Stimulated activated CD4-positive, alpha-beta T cell treated with anti-CD3 and anti-CD28 coated beads, Interleukin-1b, Interleukin-23, amount 100 ng/mL, for 1 hour (primary cell): ENCODE data around the gene RSU1.
"Not testable (repeated sequence)": the region's sequence is repeated elsewhere in the genome, so short reads cannot be mapped to it uniquely, and the experiment has no call there.

ENCODE experiments used
- DNase-seq, 2 donors: peaks; one replicate each; pipeline ENCODE4 v3.0.0-alpha.2; 2020; ENCODE audit warnings: low read depth in 2 of 2

The RSU1 gene

DNA sequence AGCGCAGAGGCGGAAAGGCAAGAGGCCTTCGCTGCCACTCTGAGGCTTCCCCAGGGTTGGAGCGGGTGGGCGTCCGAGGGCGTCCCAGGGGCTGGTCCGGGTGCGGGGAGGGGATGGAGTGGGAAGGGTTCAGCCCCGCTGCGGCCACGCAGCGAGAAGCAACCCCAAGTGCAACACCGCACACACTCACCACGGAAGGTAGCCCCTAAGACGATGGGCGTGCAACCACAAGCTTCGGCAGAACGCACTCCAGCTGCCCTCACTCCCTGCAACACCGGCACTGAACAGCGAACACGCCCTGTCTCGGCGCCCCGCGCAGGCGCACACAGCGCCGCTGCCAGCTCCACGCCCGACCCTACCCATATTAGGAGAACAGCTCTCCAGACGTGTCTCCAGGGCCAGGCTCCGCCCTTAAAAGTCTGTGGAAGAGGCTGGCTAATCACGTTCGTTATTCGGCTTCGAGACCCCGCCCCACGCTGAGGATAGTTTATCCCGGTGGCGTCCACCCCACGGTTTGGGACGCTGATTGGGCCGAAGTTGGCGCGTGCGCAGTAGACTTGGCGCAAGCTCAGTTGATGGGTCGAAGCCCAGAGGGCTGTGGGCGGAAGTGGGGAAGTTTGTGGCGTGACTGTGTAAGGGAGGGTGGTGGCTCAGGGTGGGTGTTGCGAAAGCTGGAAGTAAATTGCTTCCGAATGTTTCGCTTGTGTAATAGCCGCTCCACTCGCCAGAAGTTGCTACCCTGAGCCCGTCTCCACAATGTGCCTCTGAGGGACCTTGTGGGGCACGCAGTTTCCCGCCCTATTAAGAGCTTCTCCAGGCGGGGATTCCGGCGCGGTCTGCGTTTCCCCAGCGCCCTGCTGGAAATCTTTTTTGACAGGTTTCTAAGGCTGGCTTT lies at the start of gene RSU1:
TSS of gene RSU1 (minus strand) at position 300 of the 895 bp plus-strand sequence. CDS start 343 bp downstream, outside the sequence.
- peak; percentile 98 to 99 for DNase-seq

DNA sequence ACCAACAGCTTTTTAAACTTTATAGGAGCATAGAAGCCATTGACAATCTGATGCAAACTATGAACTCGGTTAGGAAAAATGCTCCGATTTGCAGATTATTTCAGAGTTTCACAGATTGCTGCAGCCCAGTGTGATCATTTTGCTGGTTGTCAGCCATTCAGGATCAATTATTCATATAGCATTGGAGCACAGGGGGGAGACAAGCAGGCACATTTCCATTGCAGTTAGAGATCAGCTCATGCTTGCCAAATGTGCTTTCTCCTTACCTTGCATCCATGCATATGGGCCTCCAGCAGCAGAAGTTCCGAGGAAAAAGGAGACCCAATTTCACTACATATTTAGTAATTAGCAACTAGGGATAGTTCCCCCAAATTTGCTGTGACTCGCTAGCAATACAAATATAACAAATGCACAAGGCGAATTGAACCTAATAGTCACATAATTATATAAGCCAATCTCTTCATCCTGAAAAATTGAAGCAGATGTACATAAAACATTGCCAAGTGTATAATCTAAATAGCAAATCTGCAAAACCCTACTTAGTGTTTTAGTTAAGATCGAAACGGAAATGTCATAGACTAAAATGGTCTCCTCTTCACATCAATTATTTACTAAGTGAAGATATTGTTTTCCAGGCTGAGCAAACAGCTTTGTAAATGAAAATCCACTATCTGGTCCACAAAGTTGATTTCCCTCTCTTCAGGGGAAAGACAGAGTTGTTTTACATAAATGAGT lies 49.5 kb upstream of the RSU1 start:
- no peak for DNase-seq

DNA sequence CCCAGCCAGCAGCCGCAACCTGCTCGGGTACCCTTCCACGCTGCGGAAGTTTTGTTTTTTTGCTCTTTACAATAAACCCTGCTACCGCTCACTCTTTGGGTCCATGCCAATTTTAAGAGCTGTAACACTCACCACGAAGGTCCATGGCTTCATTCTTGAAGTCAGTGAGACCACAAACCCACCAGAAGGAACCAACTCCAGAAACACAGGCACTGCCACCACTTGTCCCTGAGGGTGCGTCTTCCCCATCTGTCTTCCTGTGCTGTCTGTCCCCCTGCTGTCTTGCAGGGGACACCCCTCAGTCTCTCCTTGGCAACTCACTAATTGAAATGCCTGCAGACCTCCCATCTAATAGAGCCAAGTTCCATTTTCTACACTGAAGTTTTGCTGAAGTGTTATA lies 48.5 kb upstream of the RSU1 start:
- DNase-seq, result no peak

DNA sequence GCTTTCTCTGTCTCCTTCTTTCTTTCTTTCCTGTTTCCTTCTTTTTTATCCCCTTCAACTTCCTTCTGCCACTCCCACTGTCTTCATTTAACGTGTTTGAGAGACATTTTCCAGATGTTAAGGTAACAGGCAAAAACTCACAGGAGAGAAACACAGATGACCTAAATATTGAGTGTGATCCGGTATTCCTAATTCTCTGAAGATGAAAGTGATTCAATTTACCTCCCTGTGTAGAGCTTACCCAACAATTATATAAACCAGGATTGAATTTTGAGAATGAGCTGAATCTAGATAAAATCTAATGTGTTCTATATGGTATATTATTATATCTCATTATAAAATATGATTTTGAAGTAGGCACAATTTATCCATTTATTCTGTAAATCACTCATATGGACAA lies 46.5 kb upstream of the RSU1 start:
- DNase-seq, result no peak

DNA sequence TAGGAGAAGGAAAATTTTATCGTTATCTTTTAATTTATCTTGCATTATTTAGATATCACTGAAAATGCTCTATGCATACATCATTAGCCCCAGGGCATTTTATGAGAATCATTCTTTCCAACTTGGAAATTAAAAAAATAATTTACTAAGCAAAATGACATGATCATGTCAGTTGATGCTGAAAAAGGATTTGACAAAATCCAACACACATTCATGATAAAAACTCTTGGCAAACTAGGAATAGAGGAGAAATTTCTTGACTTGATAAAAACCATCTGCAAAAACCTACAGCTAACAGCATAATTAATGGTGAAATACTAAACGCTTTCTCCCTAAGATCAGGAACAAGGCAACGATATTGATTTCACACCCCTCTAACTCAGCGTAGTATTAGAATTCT lies 40.2 kb upstream of the RSU1 start:
- DNase-seq, result no peak

DNA sequence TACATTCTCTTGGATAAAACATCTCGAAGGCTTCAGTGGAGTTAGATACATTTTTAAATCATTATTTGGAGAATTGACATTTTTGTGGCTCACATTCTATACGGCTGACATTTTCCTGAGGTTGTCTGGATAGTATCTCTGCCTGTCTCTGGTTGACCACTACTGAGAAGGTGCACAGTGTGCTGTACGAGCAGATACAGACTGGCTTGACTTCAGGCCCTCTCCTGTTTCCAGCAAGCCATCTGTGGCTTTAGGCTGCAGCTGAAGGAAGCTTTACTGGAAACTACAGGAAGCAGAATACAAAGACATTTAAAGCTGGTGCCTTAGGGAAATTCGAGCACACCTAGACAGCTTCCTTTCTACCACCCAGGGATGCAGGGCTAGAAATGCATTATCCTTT lies 39.3 kb upstream of the RSU1 start:
- DNase-seq, result no peak

DNA sequence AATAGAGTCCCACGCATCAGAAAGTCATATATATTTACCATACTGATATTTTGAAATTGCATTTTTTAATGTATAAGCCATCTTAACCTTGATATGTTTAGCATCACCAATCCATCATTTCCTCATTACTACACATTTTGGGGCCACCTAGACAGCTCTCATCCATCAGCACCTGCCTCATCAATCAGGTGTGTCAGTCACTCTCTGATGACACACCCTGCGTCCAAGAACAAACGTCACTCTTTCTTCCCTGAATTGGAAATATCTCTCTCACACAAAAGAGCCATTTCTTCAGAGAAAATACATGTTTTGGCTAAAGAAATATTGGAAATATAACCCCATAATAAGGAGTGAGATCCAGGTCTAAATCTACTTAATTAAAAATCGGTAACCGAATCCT lies 38.9 kb upstream of the RSU1 start:
- no peak for DNase-seq

DNA sequence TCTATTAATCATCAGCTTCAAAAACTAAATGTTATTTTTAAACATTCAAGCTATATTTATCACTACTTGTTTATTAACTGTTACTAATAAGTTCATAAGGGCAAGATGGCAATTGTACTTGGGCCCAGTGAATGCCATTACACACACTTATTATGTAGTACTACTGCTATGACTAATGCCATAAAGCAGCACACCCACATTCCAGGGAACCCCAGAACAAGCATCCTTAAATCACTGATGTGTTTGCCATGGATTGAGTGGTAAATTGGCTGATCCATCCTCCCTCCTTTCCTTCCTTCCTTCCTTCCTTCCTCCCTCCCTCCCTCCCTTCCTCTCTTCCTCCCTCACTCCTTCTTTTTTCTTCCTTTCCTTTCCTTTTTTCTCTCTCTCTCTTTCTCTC lies 37.4 kb upstream of the RSU1 start:
- DNase-seq, result no peak

DNA sequence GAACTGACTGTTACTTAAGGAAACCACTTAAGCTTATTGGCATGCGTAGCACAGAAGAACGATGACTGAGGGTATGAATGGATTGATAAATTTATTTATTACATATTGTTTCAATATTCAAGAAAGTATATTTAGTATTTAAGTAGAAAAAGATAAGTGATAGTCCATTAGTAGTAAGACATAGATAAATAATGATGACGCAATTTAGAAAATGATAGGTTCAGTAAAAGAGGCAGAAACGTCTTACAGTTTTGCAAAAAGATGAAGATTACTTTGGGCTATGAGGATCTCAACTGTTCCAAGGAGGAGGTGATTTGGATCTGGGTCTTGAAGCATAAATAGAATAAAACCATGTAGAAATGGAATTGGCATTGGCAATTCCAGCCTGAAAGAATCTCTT lies 36.6 kb upstream of the RSU1 start:
- DNase-seq, result no peak

DNA sequence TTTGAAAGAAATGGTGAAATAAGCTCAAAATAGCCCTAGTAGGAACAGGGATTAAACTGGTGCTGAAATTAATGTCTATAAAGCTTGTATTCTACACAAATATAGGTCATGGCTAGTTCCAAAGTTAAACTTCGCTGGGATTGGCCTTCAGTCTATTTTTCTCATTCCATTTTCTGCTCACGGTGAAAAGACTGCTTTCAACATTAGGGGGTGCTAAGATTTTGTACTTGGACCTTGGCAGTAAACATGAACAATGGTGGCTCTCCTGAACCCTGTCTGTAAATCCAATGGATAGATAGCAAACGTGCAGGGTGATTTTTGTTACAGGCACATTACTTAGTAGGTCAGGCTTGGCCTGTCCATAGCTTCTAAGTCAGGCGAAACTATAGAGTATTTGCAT lies 36.0 kb upstream of the RSU1 start:
- no peak for DNase-seq

DNA sequence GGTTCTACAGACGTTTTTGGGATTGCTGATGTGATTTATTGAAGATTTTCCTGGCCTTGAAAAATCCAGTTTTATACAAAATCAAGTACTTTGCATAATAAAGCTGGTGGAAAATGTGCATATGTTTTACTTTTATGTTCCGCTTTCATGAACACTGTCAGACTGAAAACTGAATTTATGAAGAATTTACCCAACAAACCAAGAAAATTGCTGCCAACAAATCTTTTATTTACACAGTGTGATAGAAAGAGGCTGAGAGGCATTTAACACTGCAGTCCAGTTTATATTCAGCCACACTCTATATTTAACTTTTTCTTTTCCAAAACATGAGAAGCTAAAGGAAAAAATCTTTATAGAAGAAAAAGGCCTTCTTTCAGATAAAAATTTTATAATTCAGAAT lies 35.4 kb upstream of the RSU1 start:
- no peak for DNase-seq

DNA sequence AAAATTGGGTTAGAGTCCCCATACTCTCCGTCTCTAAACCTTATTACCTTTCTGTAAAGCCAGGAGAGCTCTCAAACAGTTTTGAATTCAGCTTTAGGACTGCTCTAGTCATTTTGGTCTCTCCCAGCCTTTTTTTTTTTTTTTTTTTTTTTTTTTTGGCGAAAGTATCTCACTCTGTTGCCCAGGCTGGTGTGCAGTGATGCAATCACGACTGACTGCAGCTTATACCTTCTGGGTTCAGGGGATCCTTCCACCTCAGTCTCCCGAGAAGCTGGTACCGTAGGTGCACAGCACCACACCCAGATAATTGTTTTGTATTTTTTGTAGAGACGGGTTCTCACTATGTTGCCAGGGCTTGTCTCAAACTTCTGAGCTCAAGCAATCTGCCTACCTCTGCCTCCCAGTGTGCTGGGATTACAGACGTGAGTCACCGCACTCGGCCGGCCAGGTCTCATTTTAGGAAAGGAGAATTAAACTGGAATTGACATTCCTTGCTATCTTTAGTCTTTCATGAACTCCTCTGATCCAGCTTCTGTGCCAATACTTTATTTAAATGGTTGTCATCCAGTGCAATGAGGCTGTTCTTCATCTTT lies 31.4 kb upstream of the RSU1 start:
- DNase-seq, result no peak

DNA sequence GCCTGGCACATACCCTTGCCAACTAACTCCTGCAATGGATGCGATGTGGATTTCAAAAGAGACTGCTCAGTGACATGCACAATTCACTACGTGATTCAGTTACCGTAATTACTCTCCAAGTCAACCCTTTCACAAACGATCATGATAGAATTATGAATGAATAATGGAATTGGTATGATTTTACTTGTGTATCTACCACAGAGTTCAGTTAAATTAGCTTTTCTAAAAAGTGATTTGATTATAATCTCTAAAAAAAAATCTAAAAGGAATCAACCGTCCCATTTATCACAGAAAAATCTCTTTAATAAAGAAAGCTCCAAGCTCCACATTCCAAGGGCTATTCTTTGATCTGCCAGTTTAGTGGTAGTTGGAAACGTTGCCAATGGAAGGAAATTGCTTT lies 30.4 kb upstream of the RSU1 start:
- no peak for DNase-seq

DNA sequence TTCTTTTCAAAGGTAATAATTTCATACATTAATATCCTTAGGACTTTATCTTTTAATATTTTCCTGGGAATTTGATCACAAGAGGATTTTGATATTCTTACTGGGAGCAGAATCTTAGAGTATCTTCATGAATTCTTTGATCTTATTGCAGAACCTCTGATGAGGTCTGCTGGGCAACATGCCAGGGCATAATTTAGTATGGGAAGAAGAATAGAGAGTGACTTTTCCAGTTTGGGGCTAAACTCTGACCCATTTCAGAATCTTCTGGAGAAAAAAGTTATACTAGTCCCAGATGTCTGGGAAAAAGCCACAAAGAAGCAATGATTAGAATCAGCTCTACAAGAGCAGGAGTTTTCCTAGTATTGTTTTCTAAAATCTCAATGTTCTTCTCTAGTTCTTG lies 28.0 kb upstream of the RSU1 start:
- no peak for DNase-seq

DNA sequence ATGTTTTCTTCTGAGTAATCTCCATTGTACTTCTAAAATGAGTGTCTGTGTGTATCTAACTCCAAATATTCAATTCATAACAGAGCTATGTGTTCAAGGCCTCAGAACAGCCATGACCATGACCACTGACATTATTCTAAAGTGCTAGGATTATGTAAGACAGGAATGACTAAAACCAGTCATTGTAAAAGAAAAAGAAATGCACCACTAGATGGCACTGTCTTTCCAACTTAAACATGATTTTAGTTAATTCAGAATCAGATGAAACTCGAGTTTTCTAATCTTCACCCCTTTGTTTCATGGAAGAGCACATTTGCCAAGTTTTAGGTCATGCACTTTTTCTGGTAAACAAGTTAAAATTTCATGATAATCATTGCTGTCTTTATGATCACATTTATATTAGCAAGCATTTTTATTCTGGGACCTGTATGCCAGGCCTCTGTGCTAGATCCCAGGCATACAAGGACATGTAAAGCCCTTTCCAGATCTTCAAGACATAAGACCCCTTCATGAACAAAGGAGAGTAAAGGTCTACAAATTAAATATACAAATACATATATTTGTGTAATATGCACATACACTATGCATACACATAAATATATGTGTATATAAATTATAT lies 26.1 kb upstream of the RSU1 start:
- DNase-seq, result no peak

DNA sequence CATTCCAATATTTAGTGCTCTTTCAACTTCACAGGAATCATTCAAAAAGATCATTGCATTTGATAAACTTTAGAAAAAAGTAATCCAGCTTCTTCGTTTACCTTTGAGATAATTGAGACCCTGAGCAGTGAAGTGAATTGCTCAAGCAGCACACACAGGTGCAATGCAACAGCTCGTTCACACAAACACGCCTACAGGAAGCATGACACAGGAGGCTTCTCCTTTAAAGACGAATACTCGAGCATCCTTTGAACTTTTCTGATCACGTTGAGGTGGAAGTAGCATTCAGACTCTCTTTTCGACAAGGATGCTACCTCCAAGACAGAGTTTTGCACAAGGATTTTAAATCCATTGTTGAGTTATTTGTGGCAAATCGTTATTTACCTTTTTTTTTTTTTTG lies 18.0 kb upstream of the RSU1 start:
- no peak for DNase-seq

DNA sequence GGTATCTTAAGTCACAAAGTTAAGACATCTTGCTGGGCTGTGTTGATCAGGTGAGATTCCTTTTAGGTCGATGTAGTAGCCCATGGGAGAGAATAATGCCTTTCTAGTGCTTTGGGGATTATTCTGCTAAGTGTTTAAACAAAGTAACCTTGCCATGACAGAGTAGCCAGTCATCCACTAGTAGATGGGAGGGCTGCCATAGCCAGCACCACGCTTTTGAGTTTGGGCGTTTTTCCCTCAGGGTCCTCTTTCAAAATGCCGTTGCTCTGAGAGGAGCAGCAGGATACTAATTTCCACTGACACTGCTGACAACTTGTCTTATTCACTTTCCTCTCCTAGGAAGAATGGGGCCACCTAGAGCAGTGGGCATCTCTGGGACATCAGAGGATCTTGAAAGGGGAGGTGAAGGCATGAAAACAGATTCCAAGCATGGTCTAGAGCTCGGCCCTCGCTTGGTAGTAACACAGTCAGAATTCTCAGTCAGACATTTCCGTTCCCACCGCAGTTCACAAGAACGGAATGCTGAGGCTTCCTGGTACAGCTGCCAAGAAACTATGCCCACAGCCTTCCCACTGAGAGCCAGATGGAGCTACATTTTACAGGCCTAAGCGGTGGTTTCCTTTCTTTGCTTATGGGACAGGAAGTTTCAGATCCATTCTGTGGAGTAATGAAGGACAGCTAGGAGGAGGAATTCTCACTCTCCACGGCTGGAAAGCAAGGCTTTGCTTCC lies 15.3 kb upstream of the RSU1 start:
- no peak for DNase-seq

DNA sequence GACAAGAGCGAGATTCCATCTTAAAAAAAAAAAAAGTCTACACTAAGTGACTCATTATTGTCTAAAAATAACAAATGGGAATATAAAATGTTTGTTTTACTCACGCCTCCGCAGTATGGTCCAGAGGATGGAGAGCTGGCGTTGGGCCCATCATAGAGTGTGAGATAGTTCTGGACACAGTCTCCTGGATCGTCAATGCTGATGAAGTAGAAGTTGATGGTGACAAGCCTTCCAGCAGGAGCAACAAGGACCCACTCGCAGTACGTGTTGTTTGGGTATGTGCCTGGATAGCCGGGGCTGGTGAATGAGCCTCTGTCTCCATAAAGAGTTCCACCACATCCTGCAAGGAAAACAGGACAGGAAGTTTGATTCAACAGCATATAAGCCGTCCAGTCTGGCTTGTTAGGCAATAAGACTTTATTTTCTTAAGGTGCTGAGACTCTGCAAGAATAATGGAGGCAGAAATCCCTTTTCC lies 11.5 kb upstream of the RSU1 start:
- no peak for DNase-seq

DNA sequence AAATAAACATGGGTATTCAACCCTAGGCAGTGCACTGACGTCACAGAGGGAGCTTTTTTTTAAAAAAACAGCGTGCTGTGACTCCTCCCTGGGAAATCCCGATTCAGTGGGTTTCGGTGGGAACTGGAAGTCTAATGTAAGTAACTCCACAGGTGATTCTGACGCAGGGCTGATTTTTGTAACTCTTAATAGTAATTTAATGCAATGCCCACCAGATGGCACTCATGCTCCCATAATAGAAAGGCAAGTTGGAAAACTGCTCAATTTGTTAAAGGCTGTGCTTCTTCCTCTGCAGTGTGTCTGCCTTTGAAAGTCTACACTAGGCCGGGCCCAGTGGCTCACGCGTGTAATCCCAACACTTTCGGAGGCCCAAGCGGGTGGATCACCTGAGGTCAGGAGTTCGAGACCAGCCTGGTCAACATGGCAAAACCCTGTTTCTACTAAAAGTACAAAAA lies 10.9 kb upstream of the RSU1 start:
- no peak for DNase-seq

DNA sequence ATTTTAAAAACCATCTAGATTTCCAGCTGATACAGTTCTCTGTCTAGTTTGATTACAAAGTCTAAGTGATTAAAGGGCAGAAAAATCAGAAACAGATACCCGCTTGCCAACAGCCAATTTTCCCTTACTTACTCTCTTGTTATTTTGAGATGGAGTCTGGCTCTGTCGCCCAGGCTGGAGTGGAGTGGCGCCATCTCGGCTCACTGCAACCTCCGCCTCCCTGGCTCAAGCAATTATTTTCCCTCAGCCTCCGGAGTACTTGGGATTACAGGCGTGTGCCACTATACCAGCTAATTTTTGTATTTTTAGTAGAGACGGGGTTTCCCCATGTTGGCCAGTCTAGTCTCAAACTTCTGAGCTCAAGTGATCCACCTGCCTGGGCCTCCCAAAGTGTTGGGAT lies 10.2 kb upstream of the RSU1 start:
- DNase-seq, result not testable (repeated sequence)

DNA sequence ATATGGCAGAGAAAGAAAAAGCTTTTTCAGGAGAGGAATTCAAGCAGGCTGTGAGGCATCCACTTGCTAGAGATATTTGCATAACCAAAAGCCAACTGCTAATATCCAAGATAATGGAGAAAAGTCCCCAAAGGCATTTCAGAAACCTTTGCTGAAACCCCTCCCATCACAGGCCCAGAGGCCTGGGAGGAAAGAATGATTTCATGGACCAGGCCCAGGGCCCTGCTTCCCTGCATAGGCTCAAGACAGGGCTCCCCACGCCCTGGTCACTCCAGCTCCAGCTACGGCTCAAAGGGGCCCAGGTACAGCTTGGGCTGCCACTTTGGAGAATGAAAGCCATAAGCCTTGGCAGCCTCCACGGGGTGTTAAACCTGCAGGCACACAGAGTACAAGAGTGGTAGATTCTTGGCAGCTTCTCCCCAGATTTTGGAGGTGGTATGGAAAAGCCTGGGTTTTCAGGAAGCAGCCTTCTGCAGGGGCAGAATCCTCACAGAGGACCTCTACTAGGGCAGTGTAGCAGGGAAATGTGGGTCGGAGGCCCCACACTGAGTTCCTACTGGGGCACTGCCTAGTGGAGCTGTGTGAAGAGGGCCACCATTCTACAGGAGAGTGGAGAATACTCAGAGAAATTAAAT lies 5.6 kb upstream of the RSU1 start:
- no peak for DNase-seq
